GM18498 (cell line): ENCODE results near the gene EPB41L2.
"Not testable (repeated sequence)": the region's sequence is repeated elsewhere in the genome, so short reads cannot be mapped to it uniquely, and the experiment has no call there.

ENCODE experiments used
- ATAC-seq: cut with Tn5 transposase; IDR thresholded peaks from one replicate; pipeline ENCODE4 v1.9.1; 2021; ENCODE audit warnings: mild to moderate bottlenecking, moderate library complexity; ENCODE audit not compliant: unreplicated experiment

EPB41L2 gene

GRCh38 chr6:131037194-131037897 lies 25.7 kb downstream of the EPB41L2 start:
- ATAC-seq = no peak

- ATAC-seq = no peak
Observed at GRCh38 chr6:131036601-131037000, 26.4 kb downstream of the EPB41L2 start.

- ATAC-seq = no peak
Observed at GRCh38 chr6:131036143-131036542, 26.9 kb downstream of the EPB41L2 start.

- no peak for ATAC-seq
Observed at GRCh38 chr6:131035582-131035981, 27.5 kb downstream of the EPB41L2 start.

GRCh38 chr6:131033631-131034030 lies 29.4 kb downstream of the EPB41L2 start:
- ATAC-seq = no peak

- ATAC-seq = peak; percentile 93
Observed at GRCh38 chr6:131029626-131030297, 33.3 kb downstream of the EPB41L2 start.

GRCh38 chr6:131027326-131027725 lies 35.7 kb downstream of the EPB41L2 start:
- ATAC-seq = no peak

- ATAC-seq = no peak
Observed at GRCh38 chr6:131026243-131026642, 36.8 kb downstream of the EPB41L2 start.

GRCh38 chr6:131024565-131024964 lies 38.5 kb downstream of the EPB41L2 start:
- peak; percentile 55 for ATAC-seq

- peak; percentile 35 for ATAC-seq
Observed at GRCh38 chr6:131023834-131024504, 39.1 kb downstream of the EPB41L2 start.

GRCh38 chr6:131022691-131023090 lies 40.4 kb downstream of the EPB41L2 start:
- no peak for ATAC-seq

- no peak for ATAC-seq
Observed at GRCh38 chr6:131017962-131018361, 45.1 kb downstream of the EPB41L2 start.

GRCh38 chr6:131015630-131016263 lies 47.3 kb downstream of the EPB41L2 start:
- no peak for ATAC-seq

- ATAC-seq = no peak
Observed at GRCh38 chr6:131015025-131015591, 47.9 kb downstream of the EPB41L2 start.

GRCh38 chr6:131014080-131014776 lies 48.8 kb downstream of the EPB41L2 start:
- no peak for ATAC-seq

GRCh38 chr6:131013495-131013894 lies 49.5 kb downstream of the EPB41L2 start:
- no peak for ATAC-seq

- ATAC-seq = no peak
Observed at GRCh38 chr6:131009790-131010189, 53.3 kb downstream of the EPB41L2 start.

- ATAC-seq = not testable (repeated sequence)
Observed at GRCh38 chr6:131008965-131009364, 54.1 kb downstream of the EPB41L2 start.

GRCh38 chr6:131007964-131008363 lies 55.1 kb downstream of the EPB41L2 start:
- ATAC-seq = not testable (repeated sequence)

GRCh38 chr6:131007286-131007685 lies 55.8 kb downstream of the EPB41L2 start:
- no peak for ATAC-seq
